K562 (cell line): ENCODE results near the gene BIRC5. TPM values are rescaled to one million over a fixed set of nuclear protein-coding genes. Genes with fewer than 3 reads are reported as not detected.

Experiments used
- HNRNPLL ChIP-seq: fragments of 200-400 bp; formaldehyde crosslinking; IDR thresholded peaks from 2 replicates; pipeline ENCODE4 v1.6.1; 2017; ENCODE audit warnings: low read length, low read depth, mild to moderate bottlenecking; ENCODE audit not compliant: poor library complexity, severe bottlenecking
- TRIM24 ChIP-seq, 2 experiments: fragments of 450-650 bp; IDR thresholded peaks; 2 replicates each; pipeline ENCODE4 v1.6.1; 2016
- ZFP36 ChIP-seq: fragments of 150-350 bp; IDR thresholded peaks from 2 replicates; pipeline ENCODE4 v1.6.1; 2018; ENCODE audit warnings: low read length, low read depth; ENCODE audit not compliant: partially characterized antibody
- ZNF384 ChIP-seq: IDR thresholded peaks from 2 replicates; pipeline ENCODE4 v1.6.1; 2012; ENCODE audit warnings: low read depth, low read length, improper control_type of control experiment
- ZNF436 ChIP-seq: fragments of 250-450, 450-650 bp; sonication (Bioruptor Pico); formaldehyde crosslinking; IDR thresholded peaks from 2 replicates; pipeline ENCODE4 v1.7.0; 2020; ENCODE audit warnings: mild to moderate bottlenecking
- polyA plus RNA-seq, 8 experiments: library from polyadenylated mRNA; depleted of rRNA in 4 of 8; stranded (reverse) in 5 of 8; unstranded in 3 of 8; fragments of >200 nt; fragmentation: Nextera tagmentation in 2 of 8; fragmentation: Illumina TruSeq in 1 of 8; extraction: Ambion mirVana in 2 of 8; extraction: Trizol in 1 of 8; gene quantifications; 2 replicates each; pipeline versions ENCODE4 v1.2.1 to v1.2.3, GENCODE V29; 2011 to 2014; ENCODE audit warnings: inconsistent platforms in 1 of 8, missing spikeins in 1 of 8
- total RNA-seq, 7 experiments: library from RNA; depleted of rRNA in 6 of 7; stranded (reverse); fragments of >200 nt in 6 of 7; fragmentation: Illumina TruSeq in 2 of 7; extraction: Trizol in 2 of 7; gene quantifications; 2 replicates each; pipeline versions ENCODE4 v1.2.1 to v1.2.3, GENCODE V29; 2011 to 2021; ENCODE audit warnings: low replicate concordance in 1 of 7
- TF ChIP-seq, protein P1 (sequence below), 2 experiments: fragments of 450-650 bp; formaldehyde crosslinking in 1 of 2; IDR thresholded peaks; 2 replicates each; pipeline versions ENCODE4 v1.4.0 to v1.6.1; 2014 to 2020; ENCODE audit warnings: mild to moderate bottlenecking in 2 of 2, borderline replicate concordance in 1 of 2, low read depth in 1 of 2
- TF ChIP-seq, protein P2 (sequence below): fragments of 450-650 bp; IDR thresholded peaks from 2 replicates; pipeline ENCODE4 v1.6.1; 2014; ENCODE audit warnings: low read depth, mild to moderate bottlenecking, moderate library complexity, borderline replicate concordance
- TF ChIP-seq, protein P3 (sequence below): sonication (generic); formaldehyde crosslinking; IDR thresholded peaks from 2 replicates; pipeline ENCODE4 v1.8.1; 2023; ENCODE audit warnings: mild to moderate bottlenecking, missing genetic modification reagents, moderate library complexity
- TF ChIP-seq, protein P4 (sequence below): fragments of 450-650 bp; IDR thresholded peaks from 2 replicates; pipeline ENCODE4 v1.6.1; 2017; ENCODE audit warnings: antibody characterized with exemption, mild to moderate bottlenecking
- TF ChIP-seq, protein P5 (sequence below): fragments of 450-650 bp; formaldehyde crosslinking; IDR thresholded peaks from 2 replicates; pipeline ENCODE4 v1.4.0; 2020; ENCODE audit warnings: mild to moderate bottlenecking, moderate library complexity

BIRC5 gene
- total and polyA plus RNA-seq, 9 of the 15 experiments (the other 6 are each of a cell fraction or from before 2014, with no cell fraction given): 64.4 to 140 (median 101) TPM

DNA sequence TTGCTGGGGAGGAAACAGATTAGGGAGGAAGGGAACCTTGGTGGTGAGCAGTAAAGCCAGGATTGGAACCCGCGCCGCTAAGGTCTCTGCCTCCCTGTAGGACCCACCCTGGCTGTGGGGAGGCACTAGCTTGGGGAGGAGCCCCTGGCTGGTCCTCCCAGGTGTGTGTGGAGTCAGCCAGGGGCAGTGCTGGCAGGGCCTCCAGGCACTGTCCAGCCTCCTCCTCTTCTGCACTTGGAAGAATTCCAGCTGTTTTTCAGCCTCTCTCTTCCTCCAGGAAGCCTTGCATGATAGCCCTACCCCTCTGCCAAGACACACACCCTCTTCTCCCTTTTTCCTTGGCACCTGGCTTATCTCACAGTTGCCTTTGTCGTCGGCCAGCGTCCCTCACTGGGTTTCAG lies 52.2 kb downstream of the BIRC5 start (continued):
- TF ChIP-seq HNRNPLL: no peak
- TF ChIP-seq, protein P1, sequence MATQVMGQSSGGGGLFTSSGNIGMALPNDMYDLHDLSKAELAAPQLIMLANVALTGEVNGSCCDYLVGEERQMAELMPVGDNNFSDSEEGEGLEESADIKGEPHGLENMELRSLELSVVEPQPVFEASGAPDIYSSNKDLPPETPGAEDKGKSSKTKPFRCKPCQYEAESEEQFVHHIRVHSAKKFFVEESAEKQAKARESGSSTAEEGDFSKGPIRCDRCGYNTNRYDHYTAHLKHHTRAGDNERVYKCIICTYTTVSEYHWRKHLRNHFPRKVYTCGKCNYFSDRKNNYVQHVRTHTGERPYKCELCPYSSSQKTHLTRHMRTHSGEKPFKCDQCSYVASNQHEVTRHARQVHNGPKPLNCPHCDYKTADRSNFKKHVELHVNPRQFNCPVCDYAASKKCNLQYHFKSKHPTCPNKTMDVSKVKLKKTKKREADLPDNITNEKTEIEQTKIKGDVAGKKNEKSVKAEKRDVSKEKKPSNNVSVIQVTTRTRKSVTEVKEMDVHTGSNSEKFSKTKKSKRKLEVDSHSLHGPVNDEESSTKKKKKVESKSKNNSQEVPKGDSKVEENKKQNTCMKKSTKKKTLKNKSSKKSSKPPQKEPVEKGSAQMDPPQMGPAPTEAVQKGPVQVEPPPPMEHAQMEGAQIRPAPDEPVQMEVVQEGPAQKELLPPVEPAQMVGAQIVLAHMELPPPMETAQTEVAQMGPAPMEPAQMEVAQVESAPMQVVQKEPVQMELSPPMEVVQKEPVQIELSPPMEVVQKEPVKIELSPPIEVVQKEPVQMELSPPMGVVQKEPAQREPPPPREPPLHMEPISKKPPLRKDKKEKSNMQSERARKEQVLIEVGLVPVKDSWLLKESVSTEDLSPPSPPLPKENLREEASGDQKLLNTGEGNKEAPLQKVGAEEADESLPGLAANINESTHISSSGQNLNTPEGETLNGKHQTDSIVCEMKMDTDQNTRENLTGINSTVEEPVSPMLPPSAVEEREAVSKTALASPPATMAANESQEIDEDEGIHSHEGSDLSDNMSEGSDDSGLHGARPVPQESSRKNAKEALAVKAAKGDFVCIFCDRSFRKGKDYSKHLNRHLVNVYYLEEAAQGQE (IDR thresholded peaks at IDR 0.05; ENCODE audit: borderline replicate concordance): peak; percentile 21; the same call in 1 of the 2 replicates
- TF ChIP-seq, protein P1 (CRISPR knock-in tag; IDR thresholded peaks at IDR 0.05; ENCODE audit: low read depth): no peak
- TF ChIP-seq, protein P2, sequence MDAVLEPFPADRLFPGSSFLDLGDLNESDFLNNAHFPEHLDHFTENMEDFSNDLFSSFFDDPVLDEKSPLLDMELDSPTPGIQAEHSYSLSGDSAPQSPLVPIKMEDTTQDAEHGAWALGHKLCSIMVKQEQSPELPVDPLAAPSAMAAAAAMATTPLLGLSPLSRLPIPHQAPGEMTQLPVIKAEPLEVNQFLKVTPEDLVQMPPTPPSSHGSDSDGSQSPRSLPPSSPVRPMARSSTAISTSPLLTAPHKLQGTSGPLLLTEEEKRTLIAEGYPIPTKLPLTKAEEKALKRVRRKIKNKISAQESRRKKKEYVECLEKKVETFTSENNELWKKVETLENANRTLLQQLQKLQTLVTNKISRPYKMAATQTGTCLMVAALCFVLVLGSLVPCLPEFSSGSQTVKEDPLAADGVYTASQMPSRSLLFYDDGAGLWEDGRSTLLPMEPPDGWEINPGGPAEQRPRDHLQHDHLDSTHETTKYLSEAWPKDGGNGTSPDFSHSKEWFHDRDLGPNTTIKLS: no peak
- TF ChIP-seq, protein P3, sequence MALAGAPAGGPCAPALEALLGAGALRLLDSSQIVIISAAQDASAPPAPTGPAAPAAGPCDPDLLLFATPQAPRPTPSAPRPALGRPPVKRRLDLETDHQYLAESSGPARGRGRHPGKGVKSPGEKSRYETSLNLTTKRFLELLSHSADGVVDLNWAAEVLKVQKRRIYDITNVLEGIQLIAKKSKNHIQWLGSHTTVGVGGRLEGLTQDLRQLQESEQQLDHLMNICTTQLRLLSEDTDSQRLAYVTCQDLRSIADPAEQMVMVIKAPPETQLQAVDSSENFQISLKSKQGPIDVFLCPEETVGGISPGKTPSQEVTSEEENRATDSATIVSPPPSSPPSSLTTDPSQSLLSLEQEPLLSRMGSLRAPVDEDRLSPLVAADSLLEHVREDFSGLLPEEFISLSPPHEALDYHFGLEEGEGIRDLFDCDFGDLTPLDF (CRISPR knock-in tag): no peak
- no peak for TF ChIP-seq TRIM24 (IDR thresholded peaks at IDR 0.05)
- TF ChIP-seq, protein P4, sequence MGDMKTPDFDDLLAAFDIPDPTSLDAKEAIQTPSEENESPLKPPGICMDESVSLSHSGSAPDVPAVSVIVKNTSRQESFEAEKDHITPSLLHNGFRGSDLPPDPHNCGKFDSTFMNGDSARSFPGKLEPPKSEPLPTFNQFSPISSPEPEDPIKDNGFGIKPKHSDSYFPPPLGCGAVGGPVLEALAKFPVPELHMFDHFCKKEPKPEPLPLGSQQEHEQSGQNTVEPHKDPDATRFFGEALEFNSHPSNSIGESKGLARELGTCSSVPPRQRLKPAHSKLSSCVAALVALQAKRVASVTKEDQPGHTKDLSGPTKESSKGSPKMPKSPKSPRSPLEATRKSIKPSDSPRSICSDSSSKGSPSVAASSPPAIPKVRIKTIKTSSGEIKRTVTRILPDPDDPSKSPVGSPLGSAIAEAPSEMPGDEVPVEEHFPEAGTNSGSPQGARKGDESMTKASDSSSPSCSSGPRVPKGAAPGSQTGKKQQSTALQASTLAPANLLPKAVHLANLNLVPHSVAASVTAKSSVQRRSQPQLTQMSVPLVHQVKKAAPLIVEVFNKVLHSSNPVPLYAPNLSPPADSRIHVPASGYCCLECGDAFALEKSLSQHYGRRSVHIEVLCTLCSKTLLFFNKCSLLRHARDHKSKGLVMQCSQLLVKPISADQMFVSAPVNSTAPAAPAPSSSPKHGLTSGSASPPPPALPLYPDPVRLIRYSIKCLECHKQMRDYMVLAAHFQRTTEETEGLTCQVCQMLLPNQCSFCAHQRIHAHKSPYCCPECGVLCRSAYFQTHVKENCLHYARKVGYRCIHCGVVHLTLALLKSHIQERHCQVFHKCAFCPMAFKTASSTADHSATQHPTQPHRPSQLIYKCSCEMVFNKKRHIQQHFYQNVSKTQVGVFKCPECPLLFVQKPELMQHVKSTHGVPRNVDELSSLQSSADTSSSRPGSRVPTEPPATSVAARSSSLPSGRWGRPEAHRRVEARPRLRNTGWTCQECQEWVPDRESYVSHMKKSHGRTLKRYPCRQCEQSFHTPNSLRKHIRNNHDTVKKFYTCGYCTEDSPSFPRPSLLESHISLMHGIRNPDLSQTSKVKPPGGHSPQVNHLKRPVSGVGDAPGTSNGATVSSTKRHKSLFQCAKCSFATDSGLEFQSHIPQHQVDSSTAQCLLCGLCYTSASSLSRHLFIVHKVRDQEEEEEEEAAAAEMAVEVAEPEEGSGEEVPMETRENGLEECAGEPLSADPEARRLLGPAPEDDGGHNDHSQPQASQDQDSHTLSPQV: peak; percentile 12; the same call in 1 of the 2 replicates
- TF ChIP-seq ZNF436: peak; percentile 68; the same call in 1 of the 2 replicates
- TF ChIP-seq, protein P5, sequence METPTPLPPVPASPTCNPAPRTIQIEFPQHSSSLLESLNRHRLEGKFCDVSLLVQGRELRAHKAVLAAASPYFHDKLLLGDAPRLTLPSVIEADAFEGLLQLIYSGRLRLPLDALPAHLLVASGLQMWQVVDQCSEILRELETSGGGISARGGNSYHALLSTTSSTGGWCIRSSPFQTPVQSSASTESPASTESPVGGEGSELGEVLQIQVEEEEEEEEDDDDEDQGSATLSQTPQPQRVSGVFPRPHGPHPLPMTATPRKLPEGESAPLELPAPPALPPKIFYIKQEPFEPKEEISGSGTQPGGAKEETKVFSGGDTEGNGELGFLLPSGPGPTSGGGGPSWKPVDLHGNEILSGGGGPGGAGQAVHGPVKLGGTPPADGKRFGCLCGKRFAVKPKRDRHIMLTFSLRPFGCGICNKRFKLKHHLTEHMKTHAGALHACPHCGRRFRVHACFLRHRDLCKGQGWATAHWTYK (CRISPR knock-in tag): no peak
- peak; percentile 96 for TF ChIP-seq ZFP36
- TF ChIP-seq ZNF384: no peak
